Posterior vena cava (tissue), 2 donors: ENCODE measurements around the gene BRAP. TPM values are rescaled to one million over a fixed set of nuclear protein-coding genes. Genes with fewer than 3 reads are reported as not detected.
"Not testable (repeated sequence)": the region's sequence is repeated elsewhere in the genome, so short reads cannot be mapped to it uniquely, and the experiment has no call there.

Experiments
- DNase-seq: peaks from one replicate; pipeline ENCODE4 v3.0.0-alpha.2; 2020; ENCODE audit warnings: low spot score
- intact Hi-C, 2 donors: fragments of 100-400 bp; cut with DNase I; formaldehyde crosslinking; loops; one replicate each; pipeline versions ENCODE4 v1.14.1 to v1.14.2; 2022 to 2023
- total RNA-seq, 2 donors: library from RNA; stranded (reverse); fragmentation: NEBNext Ultra II Directional; extraction: Animal tissue kit (Norgen Biotek cat#: 25700); gene quantifications; one replicate each; pipeline ENCODE4 v1.2.1, GENCODE V29; 2021
- donor health status: DM: yes; HTN: yes; CAD: no.
- donor health status: DM: yes; HTN: yes; CAD: no.

Gene BRAP
- total RNA-seq, 2 donors from 2014 or later = 12.4 to 14.4 TPM

DNA sequence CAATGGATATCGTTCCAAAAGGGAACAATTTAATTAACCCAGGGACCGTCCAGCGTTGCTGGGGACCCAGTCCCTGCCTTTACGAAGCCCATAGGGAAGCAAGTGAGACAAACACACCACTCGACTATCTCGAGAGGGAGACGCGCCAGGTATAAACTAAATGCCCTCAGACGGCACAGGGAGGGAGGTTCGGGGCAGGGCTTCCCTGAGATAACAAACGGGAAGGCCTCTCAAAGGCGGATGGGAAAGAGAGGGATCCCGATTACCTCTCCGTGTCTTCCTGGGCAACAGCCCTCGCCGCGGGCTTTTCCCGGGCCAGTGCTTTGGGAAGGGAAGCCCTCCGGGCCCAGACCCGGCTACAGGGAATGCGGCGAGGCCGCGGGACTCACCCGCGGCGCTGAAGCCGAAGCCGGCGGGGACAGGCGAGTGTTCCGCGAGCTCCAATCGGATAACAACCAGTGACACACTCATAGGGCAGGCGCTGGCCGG is 390 bp downstream of the BRAP start:
- intact Hi-C loops = no loop called here

DNA sequence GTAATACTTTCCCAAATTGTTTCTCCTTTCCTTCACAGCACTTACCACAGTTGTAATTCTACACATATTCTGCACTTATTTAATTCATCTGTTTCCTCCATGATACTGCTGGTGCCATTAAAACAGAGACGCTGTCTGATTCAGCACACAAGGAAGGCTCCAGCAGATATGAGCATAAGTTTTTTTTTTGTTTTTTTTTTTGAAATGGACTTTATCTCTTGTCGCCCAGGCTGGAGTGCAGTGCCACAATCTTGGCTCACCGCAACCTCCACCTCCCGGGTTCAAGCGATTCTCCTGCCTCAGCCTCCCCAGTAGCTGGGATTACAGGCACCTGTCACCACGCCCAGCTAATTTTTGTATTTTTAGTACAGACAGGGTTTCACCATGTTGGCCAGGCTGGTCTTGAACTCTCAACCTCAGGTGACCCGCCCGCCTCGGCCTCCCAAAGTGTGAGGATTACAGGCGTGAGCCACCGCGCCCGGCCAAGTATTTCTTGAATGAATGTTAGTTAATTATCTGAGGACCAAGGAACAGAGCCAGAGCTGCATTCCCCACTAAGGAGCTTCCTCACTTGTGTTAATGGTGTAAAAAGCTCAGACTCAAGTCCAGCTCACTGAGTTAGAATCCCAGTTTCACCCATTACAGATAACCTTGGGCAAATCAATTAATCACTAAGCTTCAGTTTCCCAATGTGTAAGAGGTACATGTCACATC is 1.1 kb downstream of the BRAP start:
- DNase-seq, intact Hi-C loops: not testable (repeated sequence)

More for the DNA sequence above, 390 bp downstream of the BRAP start:
- DNase-seq = no peak

DNA sequence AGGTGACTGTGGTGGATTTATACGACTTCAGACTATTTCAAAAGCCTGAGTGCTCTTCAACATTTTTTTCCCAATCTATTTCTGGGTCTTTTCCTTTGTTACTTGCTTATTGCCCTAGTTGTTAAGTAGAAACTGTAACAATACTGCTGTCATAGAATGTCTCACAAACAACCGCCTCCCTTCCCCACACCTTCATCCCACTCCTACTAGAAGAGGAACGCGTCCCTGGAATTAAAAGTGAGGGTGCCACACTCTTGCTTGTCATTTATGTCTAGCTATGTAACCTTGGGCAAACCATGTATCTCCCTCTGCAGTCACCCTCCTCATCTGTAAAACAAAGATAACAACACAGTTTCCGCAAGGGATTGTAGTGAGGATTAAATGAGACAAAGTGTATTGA is 8.6 kb downstream of the BRAP start:
- no peak for DNase-seq
- intact Hi-C loops = loop anchor here in 1 of 2 donors (10.0 kb wide), 1 partner anchor 132 kb away; no protein-coding TSS in a partner anchor

DNA sequence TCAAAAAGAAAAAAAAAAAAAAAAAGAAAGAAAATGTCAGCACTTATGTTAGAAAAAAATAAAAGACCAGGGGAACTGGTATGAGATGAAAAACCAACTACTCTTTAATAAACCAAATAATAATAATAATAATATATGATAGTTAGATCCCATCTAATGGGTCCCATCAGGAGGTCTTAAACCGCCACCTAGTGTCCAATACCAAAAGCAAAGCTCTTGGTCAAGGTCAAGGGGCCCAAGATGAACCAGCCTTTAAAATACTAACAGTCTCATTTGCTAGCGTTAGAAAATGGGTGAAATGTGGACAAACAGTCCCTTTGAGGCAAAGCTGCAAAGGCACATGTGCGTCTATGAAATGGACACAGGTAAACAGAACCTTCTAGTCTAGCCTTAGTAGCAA is 12.3 kb downstream of the BRAP start:
- intact Hi-C loops = loop anchor here in 1 of 2 donors (10.0 kb wide), 1 partner anchor 129 kb away; no protein-coding TSS in a partner anchor
- DNase-seq = no peak

DNA sequence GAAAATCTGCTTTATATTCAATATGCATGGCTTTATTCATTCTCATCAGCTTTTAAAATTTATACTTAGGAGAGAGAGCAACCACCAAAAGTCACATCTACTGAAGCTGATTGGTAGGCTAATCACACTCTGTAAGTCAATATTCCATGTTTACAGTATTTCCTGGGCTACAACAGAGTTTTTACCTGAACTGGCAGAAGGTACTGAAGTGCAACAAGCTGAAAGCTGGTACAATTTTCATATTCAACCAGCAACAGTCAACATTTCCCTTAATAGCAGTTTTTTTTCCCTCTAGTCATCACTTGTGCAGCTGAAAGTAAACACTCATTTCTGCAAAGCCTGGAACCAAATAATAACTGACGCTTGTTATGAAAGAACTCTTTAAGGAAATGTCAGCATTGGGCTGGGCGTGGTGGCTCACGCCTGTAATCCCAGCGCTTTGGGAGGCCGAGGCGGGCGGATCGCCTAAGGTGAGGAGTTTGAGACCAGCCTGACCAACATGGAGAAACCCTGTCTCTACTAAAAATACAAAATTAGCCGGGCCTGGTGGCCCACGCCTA is 12.9 kb downstream of the BRAP start:
- no peak for DNase-seq
- intact Hi-C loops = loop anchor here in 1 of 2 donors (10.0 kb wide), 1 partner anchor 128 kb away; no protein-coding TSS in a partner anchor

DNA sequence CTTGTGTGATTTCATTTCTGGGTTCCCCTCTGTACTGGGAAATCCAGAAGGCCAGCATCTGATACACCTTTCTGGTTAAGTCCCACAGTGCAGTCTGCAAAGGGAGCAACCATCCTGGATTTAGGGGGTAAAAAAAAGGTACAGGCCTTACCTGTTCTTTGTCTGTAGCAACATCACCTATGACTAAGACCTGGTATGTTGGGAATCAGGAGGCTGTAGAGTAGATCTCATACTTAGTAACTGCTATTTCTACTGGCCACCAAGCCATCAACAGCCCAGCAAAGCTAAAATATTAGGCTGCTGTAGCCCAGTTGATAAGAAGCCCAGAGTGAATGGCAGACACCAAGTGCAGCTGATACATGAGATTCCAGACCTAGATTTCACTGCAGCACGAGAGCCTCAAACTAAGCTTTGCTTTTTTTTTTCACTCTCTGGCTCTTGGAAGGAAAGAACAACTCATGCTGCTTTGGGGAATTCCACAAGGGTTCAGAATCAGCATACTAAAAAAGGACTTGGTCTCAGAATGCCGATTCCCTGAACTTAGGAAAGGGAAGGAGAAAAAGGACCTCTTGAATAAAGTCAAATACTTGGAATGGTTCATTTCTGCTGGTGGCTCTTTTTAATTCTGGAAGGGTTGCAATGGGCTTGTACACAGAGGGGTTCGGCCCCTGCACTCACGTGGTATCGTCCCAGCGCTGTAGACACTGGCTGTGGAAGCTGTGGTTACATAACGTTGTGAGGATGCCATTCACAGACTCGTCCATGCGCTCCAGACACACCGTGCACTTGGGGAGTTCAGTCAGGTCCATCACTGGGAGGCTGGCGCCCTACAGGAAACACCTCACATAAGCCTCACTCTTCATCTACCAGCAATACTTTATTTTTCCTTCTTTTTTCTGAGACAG is 20.5 kb downstream of the BRAP start:
- no peak for DNase-seq
- intact Hi-C loops = no loop called here

DNA sequence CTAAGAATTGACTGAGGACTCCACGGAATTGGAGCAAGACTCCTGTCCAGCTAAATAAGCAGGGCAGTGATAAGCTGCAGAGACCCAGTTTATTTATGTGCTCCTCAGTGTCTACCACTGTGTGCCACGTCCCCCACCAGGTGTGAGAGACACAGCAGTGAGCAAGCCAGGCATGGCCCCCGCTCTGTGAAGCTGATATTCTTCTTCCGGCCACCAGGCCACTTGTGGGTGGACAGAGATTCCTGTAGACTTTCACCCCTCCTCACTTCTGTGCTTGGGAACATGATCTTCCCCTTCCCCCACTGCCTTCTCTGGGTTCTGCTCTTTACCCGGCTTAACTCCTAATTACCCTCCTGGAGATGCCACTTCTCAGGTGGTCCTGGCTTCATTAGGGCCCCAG is 21.3 kb downstream of the BRAP start:
- no peak for DNase-seq
- intact Hi-C loops = no loop called here

DNA sequence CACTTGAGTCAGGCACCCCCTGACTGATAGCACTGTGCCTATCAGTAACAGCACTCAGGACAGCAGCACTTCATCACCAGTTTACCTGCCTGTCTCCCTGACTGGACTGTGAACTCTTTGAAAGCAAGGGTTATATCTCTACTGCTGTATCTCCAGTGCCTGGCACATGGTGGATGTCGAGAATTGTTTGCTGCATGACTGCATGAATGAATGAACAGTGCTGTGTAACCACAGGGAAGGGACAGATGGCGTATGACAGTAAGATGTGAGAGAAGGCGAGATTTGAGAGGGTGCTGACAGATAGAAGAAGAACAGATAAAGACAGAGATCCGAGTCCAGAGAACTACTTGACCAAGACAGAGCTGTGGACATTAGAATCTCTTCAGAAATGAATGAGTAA is 29.7 kb downstream of the BRAP start:
- intact Hi-C loops = no loop called here
- DNase-seq = no peak

DNA sequence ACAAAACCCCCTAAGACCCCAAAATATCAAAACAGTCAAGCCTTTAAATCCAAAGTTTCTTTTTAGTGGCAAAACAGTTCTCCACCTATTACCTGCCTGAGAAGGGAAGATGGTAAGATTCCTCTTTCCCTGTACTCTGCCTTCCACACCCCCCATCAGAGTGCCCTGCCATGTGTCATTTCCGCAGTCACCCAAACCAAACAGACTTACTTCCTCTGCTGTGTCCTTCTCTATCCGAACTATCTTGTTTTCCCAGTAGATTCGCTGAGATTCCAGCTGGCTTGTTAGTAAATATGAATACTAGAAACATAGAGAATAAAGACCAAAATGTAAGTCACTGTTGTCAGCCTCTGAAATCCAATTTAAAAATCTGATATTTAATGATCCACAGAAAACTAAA is 30.4 kb downstream of the BRAP start:
- DNase-seq = no peak
- intact Hi-C loops = no loop called here

DNA sequence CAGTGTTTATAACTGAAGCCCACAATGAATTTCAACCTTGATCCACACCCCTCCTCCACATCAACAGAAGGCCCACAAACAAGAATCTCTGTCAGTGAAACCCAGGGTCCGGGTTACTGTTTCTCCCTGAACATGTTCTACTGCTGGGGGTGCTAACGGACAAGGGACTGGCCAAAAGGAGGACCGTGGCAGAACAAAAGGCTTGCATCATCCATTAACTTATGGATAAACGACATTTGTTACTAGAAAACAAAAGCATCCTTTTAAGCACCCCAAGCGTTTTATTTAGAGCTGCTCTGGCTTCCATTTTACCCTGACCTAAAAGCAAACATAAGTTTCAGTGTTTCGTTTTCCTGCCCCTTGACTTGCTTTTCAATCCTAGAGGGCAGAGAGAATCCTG is 32.2 kb downstream of the BRAP start:
- intact Hi-C loops = no loop called here

DNA sequence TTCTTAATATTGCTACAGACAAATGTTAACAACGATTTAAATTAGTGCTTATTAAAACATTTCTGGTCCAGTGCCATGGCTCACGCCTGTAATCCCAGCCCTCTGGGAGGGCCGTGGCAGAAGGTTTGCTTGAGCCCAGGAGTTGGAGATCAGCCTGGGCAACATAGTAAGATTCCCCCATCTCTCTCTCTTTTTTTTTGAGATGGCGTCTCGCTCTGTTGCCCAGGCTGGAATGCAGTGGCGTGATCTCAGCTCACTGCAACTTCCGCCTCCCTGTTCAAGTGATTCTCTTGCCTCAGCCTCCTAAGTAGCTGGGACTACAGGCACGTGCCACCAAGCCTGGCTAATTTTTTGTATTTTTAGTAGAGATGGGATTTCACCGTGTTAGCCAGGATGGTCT is 33.2 kb downstream of the BRAP start:
- intact Hi-C loops, DNase-seq: not testable (repeated sequence)

More for the DNA sequence above, 32.2 kb downstream of the BRAP start:
- DNase-seq = no peak

DNA sequence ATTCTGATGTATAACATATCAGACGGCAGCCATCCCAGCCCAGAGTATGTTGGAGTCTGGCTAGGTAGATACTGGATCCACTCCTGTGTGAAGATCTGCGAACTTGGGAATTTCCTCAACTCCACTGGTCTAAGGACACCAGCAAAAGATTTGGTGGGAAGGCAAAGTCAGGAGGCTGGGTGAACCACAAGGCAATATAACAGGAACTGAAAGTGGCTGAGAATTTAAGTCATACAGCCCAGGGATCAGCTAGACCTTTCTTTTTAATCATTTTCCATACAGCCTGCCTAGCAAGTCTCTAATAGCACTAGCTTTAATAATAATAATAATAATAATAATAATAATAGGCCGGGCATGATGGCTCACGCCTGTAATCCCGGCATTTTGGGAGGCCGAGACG is 34.8 kb downstream of the BRAP start:
- DNase-seq = no peak

DNA sequence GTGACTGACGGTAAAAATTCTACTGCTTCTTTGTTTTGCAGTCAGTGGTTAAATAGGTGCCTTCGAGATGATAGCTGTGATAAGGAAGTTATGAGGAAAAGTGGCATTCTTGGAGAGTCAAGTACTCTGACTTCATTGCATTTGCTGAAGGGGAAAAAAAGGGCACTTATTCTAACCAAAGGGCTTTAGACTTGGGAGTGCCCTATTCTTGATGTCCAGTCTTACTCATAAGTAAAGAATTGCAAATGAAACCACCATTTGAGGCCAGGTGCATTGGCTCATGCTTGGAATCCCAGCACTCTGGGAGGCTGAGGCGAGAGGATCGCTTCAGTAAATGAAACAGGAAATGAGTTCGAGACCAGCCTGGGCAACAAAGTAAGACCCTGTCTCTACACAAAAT is 40.3 kb downstream of the BRAP start:
- intact Hi-C loops = no loop called here
- DNase-seq = no peak

More for the DNA sequence above, 34.8 kb downstream of the BRAP start:
- intact Hi-C loops = no loop called here

DNA sequence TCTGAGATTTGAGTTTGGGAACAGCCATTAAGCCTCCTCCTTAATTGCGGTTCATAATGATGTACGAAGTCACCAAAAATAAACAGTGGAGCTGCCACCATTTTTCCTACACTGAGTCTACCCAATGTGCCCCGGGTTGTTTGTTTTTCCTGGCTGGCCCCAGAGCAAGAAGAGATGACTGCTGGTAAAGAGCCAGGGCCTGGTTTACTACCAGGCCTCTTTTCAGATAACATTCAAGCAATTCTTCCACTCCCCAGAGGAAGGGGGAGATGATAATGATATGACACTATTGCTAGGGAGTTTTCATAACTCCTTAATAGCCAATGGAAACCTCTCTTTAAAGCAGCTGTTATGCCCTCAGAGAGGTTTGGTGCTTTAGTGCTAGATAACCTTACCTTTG is 42.3 kb downstream of the BRAP start:
- intact Hi-C loops = no loop called here

DNA sequence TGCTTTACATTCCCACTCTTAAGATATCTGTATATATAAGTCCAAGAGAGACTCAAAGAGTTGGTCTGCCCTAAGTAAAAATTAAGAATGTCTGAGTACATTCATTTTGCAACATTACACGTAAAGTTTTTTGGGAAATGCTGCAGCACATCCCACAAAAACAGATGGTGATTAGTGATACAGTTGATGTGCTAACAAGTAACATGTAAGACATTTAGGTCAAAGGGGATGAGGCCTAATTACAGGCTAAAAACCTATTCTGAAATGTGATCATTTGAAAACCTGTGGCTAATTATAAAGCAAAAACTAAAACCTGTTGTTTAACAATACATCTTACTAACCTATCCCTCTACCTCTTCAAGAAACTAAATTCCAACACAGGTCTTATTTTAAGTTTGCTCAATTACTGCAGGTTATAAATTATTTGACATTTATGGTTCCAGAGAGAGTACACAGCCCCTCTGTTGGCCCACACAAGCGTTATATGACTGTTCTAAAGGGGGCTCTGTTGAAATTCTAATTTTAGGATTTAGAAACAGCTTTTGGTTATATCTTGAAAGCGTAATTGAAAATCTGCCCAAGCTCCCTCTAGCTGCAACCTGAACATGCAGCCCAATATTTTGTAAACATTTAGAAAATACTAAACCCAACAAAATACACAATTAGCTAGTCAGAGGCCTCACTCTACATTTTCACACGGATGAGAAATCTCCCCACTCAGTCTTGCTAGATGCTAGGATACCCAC is 42.9 kb downstream of the BRAP start:
- intact Hi-C loops = no loop called here

More for the DNA sequence above, 42.3 kb downstream of the BRAP start:
- DNase-seq = no peak

DNA sequence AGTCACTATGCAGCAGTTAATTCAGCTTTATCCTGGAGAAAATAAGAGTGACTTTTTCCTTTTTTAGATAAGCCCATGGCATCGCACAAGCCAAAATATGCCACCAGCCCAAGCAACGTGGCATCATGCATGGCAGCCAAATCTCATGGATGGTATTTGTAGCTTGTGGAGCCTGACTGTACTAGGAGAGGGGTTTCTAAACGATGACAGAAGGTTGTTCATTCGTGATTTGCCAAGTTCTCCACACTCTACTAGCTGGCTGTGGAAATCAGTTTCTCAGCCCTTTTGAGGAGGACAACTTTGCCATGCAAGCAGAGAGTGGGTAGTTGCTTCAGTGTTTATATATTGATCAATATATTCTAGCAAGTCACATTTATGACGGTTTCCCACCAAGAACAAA is 45.2 kb downstream of the BRAP start:
- no peak for DNase-seq
- intact Hi-C loops = no loop called here

More for the DNA sequence above, 42.9 kb downstream of the BRAP start:
- DNase-seq = no peak

DNA sequence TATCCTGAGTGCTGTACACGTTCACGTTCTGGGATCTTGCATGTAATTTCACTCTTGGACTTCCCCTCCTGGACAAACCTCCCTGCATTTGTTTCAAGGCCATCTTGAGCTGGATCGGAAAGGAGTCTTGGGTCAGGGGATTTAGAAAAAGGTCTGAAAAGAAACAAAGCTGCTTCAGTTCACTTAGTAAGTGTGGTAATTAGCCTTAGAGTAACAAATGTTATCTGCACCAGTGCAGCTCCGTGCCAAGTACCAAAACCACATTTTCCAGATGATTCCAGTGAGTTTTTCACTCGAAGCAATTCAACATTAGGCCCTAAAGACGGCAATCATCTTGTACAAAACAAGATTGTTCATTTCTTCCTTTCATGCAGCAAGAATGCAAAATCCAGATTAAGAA is 47.2 kb downstream of the BRAP start:
- intact Hi-C loops = no loop called here
- DNase-seq = no peak

DNA sequence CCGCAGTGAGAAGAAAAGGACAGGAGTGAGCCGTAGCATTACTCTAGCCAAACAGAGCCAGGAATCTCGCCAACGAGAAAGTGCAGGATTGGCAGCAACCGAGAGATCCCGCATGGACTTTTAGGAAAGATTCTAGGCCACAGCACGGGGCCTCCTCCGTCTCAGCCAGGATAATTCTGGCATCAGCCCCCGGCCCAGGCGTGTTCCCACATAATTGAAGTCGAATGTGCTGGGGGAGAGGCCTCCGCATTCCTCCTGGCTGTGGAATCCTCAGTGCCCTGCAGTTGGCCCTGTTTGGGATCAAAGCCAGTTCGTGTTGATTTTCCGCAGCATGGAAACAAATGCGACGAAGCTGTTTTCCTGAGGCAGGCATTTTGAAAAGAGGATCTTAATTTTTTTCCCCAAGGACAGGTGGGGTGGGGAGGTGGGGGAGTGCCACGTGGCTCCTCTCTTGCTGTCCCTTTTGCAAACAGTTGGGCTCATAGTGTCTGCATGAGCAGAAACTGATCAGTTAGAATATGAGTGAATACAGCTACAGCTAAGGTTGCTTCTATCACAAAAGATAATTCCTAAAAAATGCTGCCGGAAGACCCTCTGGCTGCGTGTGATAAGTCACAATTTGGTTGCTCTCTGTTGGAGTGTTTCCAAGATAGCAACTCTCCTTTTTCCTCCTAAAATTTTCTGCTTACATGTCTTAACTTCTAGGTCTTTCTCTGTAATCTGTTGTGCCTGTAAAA is 49.4 kb downstream of the BRAP start:
- intact Hi-C loops = no loop called here
- peak; percentile 85 for DNase-seq
